K562 (cell line): ENCODE data around the gene ID1. TPM values are rescaled to one million over a fixed set of nuclear protein-coding genes. Genes with fewer than 3 reads are reported as not detected.

Experiments
- BRD9 ChIP-seq: fragments of 450-650 bp; IDR thresholded peaks from 2 replicates; pipeline ENCODE4 v1.6.1; 2018; ENCODE audit warnings: low read depth; ENCODE audit not compliant: partially characterized antibody
- CREM ChIP-seq: IDR thresholded peaks from 2 replicates; pipeline ENCODE4 v1.6.1; 2014; ENCODE audit warnings: antibody characterized with exemption, low read depth
- FOXK2 ChIP-seq, 2 experiments: fragments of 450-650 bp; IDR thresholded peaks in 1 of 2; conservative IDR thresholded peaks in 1 of 2; 2 replicates each; pipeline ENCODE4 v1.6.1; 2016; ENCODE audit warnings: low read depth in 2 of 2, mild to moderate bottlenecking in 1 of 2
- HBP1 ChIP-seq: fragments of 450-650 bp; formaldehyde crosslinking; IDR thresholded peaks from 2 replicates; pipeline ENCODE4 v1.4.0; 2022; ENCODE audit warnings: missing genetic modification characterization
- HINFP ChIP-seq: fragments of 450-650 bp; conservative IDR thresholded peaks from 2 replicates; pipeline ENCODE4 v1.6.1; 2016; ENCODE audit warnings: missing genetic modification characterization, low read depth, mild to moderate bottlenecking, control low read depth, missing compliant biosample characterization
- IRF1 ChIP-seq: sonication (generic); formaldehyde crosslinking; IDR thresholded peaks from 2 replicates; pipeline ENCODE4 v1.8.0; 2022; ENCODE audit warnings: missing genetic modification reagents, mild to moderate bottlenecking, borderline replicate concordance
- MAZ ChIP-seq, 2 experiments: fragments of 450-650 bp in 1 of 2; sonication (generic) in 1 of 2; formaldehyde crosslinking; IDR thresholded peaks in 1 of 2; conservative IDR thresholded peaks in 1 of 2; 2 replicates each; pipeline versions ENCODE4 v1.4.0 to v1.5.0; 2020; ENCODE audit warnings: mild to moderate bottlenecking in 1 of 2, missing genetic modification reagents in 1 of 2
- NFE2L1 ChIP-seq: fragments of 450-650 bp; IDR thresholded peaks from 2 replicates; pipeline ENCODE4 v1.6.1; 2016; ENCODE audit warnings: missing genetic modification characterization, low read depth, mild to moderate bottlenecking, missing compliant biosample characterization, moderate library complexity, borderline replicate concordance
- POLR2AphosphoS5 ChIP-seq: IDR thresholded peaks from 2 replicates; pipeline ENCODE4 v1.6.1; 2011; ENCODE audit warnings: mild to moderate bottlenecking, low read depth, low read length, moderate library complexity; ENCODE audit not compliant: control insufficient read depth, insufficient read depth
- RAD21 ChIP-seq, 2 experiments: fragments of 250-450 bp in 1 of 2; fragments of 450-650 bp in 1 of 2; sonication (Bioruptor Pico) in 1 of 2; formaldehyde crosslinking in 1 of 2; IDR thresholded peaks in 1 of 2; conservative IDR thresholded peaks in 1 of 2; 2 replicates each; pipeline versions ENCODE4 v1.4.0 to v1.8.0; 2020 to 2022; ENCODE audit warnings: mild to moderate bottlenecking in 2 of 2, moderate library complexity in 1 of 2
- SMAD2 ChIP-seq: fragments of 150-350 bp; IDR thresholded peaks from 2 replicates; pipeline ENCODE4 v1.6.1; 2014; ENCODE audit warnings: low read depth, mild to moderate bottlenecking, low read length
- SNAPC5 ChIP-seq: fragments of 250-450 bp; sonication (Bioruptor Pico); IDR thresholded peaks from 2 replicates; pipeline ENCODE4 v1.8.0; 2021; ENCODE audit warnings: moderate library complexity, mild to moderate bottlenecking, inconsistent platforms
- WHSC1 ChIP-seq: IDR thresholded peaks from one replicate; pipeline ENCODE4 v1.6.1; 2012; ENCODE audit warnings: low read length, control low read depth, inconsistent platforms
- ZBTB11 ChIP-seq, 3 experiments: fragments of 200-800 bp in 1 of 3; fragments of 250-450 bp in 1 of 3; fragments of 450-650 bp in 1 of 3; sonication (Bioruptor Pico) in 1 of 3; sonication (Bioruptor generic) in 1 of 3; formaldehyde crosslinking in 1 of 3; IDR thresholded peaks; 2 replicates each; pipeline versions ENCODE4 v1.6.1 to v1.8.0; 2016 to 2022; ENCODE audit warnings: mild to moderate bottlenecking in 2 of 3, missing genetic modification characterization in 2 of 3, missing compliant biosample characterization in 1 of 3, moderate library complexity in 1 of 3
- ZNF217 ChIP-seq: sonication (generic); formaldehyde crosslinking; IDR thresholded peaks from 2 replicates; pipeline ENCODE4 v1.8.0; 2022; ENCODE audit warnings: mild to moderate bottlenecking, missing genetic modification reagents
- ZNF316 ChIP-seq: fragments of 450-650 bp; IDR thresholded peaks from 2 replicates; pipeline ENCODE4 v1.6.1; 2016
- ZNF778 ChIP-seq: fragments of 450-650 bp; formaldehyde crosslinking; IDR thresholded peaks from 2 replicates; pipeline ENCODE4 v1.4.0; 2020; ENCODE audit warnings: mild to moderate bottlenecking, moderate library complexity
- ZNF79 ChIP-seq: fragments of 250-450 bp; sonication (Bioruptor Pico); IDR thresholded peaks from 2 replicates; pipeline ENCODE4 v1.4.0; 2020; ENCODE audit warnings: low read depth, mild to moderate bottlenecking, moderate library complexity
- polyA plus RNA-seq, 8 experiments: library from polyadenylated mRNA; depleted of rRNA in 4 of 8; stranded (reverse) in 5 of 8; unstranded in 3 of 8; fragments of >200 nt; fragmentation: Nextera tagmentation in 2 of 8; fragmentation: Illumina TruSeq in 1 of 8; extraction: Ambion mirVana in 2 of 8; extraction: Trizol in 1 of 8; gene quantifications; 2 replicates each; pipeline versions ENCODE4 v1.2.1 to v1.2.3, GENCODE V29; 2011 to 2014; ENCODE audit warnings: inconsistent platforms in 1 of 8, missing spikeins in 1 of 8
- total RNA-seq, 7 experiments: library from RNA; depleted of rRNA in 6 of 7; stranded (reverse); fragments of >200 nt in 6 of 7; fragmentation: Illumina TruSeq in 2 of 7; extraction: Trizol in 2 of 7; gene quantifications; 2 replicates each; pipeline versions ENCODE4 v1.2.1 to v1.2.3, GENCODE V29; 2011 to 2021; ENCODE audit warnings: low replicate concordance in 1 of 7

The ID1 gene
- total and polyA plus RNA-seq, 9 of the 15 experiments (the other 6 are each of a cell fraction or from before 2014, with no cell fraction given): 1.4 to 358 (median 65.0) TPM

- TF ChIP-seq ZNF217 (no peak), SNAPC5 (CRISPR knock-in tag) (no peak), SMAD2 (no peak), NFE2L1 (peak; percentile 36; the same call in 1 of the 2 replicates), RAD21 (CRISPR knock-in tag; conservative IDR thresholded peaks at IDR 0.05 in 1 of 2, IDR thresholded peaks at IDR 0.05 in 1 of 2) (peak; percentile 1 to 37; a peak in 1 of 4 replicates), MAZ (CRISPR knock-in tag; conservative IDR thresholded peaks at IDR 0.05 in 1 of 2, IDR thresholded peaks at IDR 0.05 in 1 of 2) (peak in 1 of 2 experiments; percentile 98), IRF1 (no peak), POLR2AphosphoS5 (peak; percentile 67), ZNF79 (CRISPR knock-in tag) (peak; percentile 65; the same call in 1 of the 2 replicates), HBP1 (peak; percentile 81), ZBTB11 (CRISPR knock-in tag; IDR thresholded peaks at IDR 0.05) (peak in 1 of 3 experiments; percentile 80; a peak in 2 of 6 replicates), HINFP (tag) (peak; percentile 82), ZNF778 (CRISPR knock-in tag) (no peak), CREM (peak; percentile 68), WHSC1 (no peak), BRD9 (peak; percentile 65), ZNF316 (peak; percentile 91), FOXK2 (conservative IDR thresholded peaks at IDR 0.05 in 1 of 2, IDR thresholded peaks at IDR 0.05 in 1 of 2; ENCODE audit: low read depth in 2 of 2) (0 out of 4 replicates have a peak, but pooled peaks have one; percentile 16 to 38)
Measured at GRCh38 chr20:31572701-31573554, 32.2 kb upstream of the ID1 start (continued).
